Measurements from ENCODE around the gene RBBP8.

- TF ChIP-seq JUND (IDR thresholded peaks at IDR 0.05) (no peak), CTCF (IDR thresholded peaks at IDR 0.05; ENCODE audit: low read depth, low read length, missing input control) (no peak), EGR1 (IDR thresholded peaks at IDR 0.05; ENCODE audit: low read depth in 2 of 2) (no peak), GABPA (IDR thresholded peaks at IDR 0.05 in 1 of 2, conservative IDR thresholded peaks at IDR 0.05 in 1 of 2) (no peak), TAF1 (conservative IDR thresholded peaks at IDR 0.05) (no peak), RXRA (IDR thresholded peaks at IDR 0.05) (no peak), FOXA2 (IDR thresholded peaks at IDR 0.05) (no peak), FOXA1 (IDR thresholded peaks at IDR 0.05) (no peak), SP1 (IDR thresholded peaks at IDR 0.05) (no peak), ZBTB33 (IDR thresholded peaks at IDR 0.05) (no peak), YY1 (IDR thresholded peaks at IDR 0.05) (no peak)
- TF ChIP-seq, protein P1, sequence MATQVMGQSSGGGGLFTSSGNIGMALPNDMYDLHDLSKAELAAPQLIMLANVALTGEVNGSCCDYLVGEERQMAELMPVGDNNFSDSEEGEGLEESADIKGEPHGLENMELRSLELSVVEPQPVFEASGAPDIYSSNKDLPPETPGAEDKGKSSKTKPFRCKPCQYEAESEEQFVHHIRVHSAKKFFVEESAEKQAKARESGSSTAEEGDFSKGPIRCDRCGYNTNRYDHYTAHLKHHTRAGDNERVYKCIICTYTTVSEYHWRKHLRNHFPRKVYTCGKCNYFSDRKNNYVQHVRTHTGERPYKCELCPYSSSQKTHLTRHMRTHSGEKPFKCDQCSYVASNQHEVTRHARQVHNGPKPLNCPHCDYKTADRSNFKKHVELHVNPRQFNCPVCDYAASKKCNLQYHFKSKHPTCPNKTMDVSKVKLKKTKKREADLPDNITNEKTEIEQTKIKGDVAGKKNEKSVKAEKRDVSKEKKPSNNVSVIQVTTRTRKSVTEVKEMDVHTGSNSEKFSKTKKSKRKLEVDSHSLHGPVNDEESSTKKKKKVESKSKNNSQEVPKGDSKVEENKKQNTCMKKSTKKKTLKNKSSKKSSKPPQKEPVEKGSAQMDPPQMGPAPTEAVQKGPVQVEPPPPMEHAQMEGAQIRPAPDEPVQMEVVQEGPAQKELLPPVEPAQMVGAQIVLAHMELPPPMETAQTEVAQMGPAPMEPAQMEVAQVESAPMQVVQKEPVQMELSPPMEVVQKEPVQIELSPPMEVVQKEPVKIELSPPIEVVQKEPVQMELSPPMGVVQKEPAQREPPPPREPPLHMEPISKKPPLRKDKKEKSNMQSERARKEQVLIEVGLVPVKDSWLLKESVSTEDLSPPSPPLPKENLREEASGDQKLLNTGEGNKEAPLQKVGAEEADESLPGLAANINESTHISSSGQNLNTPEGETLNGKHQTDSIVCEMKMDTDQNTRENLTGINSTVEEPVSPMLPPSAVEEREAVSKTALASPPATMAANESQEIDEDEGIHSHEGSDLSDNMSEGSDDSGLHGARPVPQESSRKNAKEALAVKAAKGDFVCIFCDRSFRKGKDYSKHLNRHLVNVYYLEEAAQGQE (IDR thresholded peaks at IDR 0.05) = no peak
- TF ChIP-seq, protein P2, sequence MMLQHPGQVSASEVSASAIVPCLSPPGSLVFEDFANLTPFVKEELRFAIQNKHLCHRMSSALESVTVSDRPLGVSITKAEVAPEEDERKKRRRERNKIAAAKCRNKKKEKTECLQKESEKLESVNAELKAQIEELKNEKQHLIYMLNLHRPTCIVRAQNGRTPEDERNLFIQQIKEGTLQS (IDR thresholded peaks at IDR 0.05) = no peak
- TF ChIP-seq, protein P3, sequence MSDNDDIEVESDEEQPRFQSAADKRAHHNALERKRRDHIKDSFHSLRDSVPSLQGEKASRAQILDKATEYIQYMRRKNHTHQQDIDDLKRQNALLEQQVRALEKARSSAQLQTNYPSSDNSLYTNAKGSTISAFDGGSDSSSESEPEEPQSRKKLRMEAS (IDR thresholded peaks at IDR 0.05) = no peak
Observed at GRCh38 chr18:22883827-22884226, 49.3 kb upstream of the RBBP8 start.

Data from liver (tissue), 3 donors.